K562 (cell line): Measurements from ENCODE around the gene ABHD1. TPM values are rescaled to one million over a fixed set of nuclear protein-coding genes. Genes with fewer than 3 reads are reported as not detected.
A peak's percentile ranks its signal among the peaks of the same experiment; 100 is the strongest.

Source experiments
- AFF4 ChIP-seq: sonication (generic); formaldehyde crosslinking; IDR thresholded peaks from 2 replicates; pipeline ENCODE4 v1.8.0; 2023; ENCODE audit warnings: mild to moderate bottlenecking, missing genetic modification reagents
- ATF3 ChIP-seq, 2 experiments: fragments of 450-650 bp in 1 of 2; sonication (generic) in 1 of 2; formaldehyde crosslinking in 1 of 2; IDR thresholded peaks in 1 of 2; conservative IDR thresholded peaks in 1 of 2; 2 replicates each; pipeline versions ENCODE4 v1.6.1 to v1.8.1; 2016 to 2023; ENCODE audit warnings: mild to moderate bottlenecking in 2 of 2, moderate library complexity in 2 of 2, inconsistent platforms in 1 of 2, missing genetic modification reagents in 1 of 2
- CTBP1 ChIP-seq: fragments of 450-650 bp; IDR thresholded peaks from 2 replicates; pipeline ENCODE4 v1.6.1; 2016; ENCODE audit warnings: borderline replicate concordance
- E2F1 ChIP-seq: sonication (generic); formaldehyde crosslinking; IDR thresholded peaks from 2 replicates; pipeline ENCODE4 v1.8.1; 2023; ENCODE audit warnings: mild to moderate bottlenecking, missing genetic modification reagents, moderate library complexity
- HDAC2 ChIP-seq: fragments of 450-650 bp; IDR thresholded peaks from 2 replicates; pipeline ENCODE4 v1.6.1; 2016; ENCODE audit warnings: mild to moderate bottlenecking
- NFATC3 ChIP-seq: fragments of 450-650 bp; IDR thresholded peaks from 2 replicates; pipeline ENCODE4 v1.6.1; 2017; ENCODE audit warnings: mild to moderate bottlenecking
- NRF1 ChIP-seq, 2 experiments: fragments of 450-650 bp; IDR thresholded peaks in 1 of 2; conservative IDR thresholded peaks in 1 of 2; 2 replicates each; pipeline ENCODE4 v1.6.1; 2014; ENCODE audit warnings: mild to moderate bottlenecking in 2 of 2
- RB1 ChIP-seq: fragments of 450-650 bp; IDR thresholded peaks from 2 replicates; pipeline ENCODE4 v1.6.1; 2017; ENCODE audit warnings: low read depth, mild to moderate bottlenecking
- RFX1 ChIP-seq: fragments of 450-650 bp; IDR thresholded peaks from 2 replicates; pipeline ENCODE4 v1.6.1; 2016; ENCODE audit warnings: mild to moderate bottlenecking, moderate library complexity
- SMARCA4 ChIP-seq: fragments of 450-650 bp; IDR thresholded peaks from 2 replicates; pipeline ENCODE4 v1.6.1; 2016
- ZKSCAN3 ChIP-seq: fragments of 250-450 bp; sonication (Bioruptor Pico); IDR thresholded peaks from 2 replicates; pipeline ENCODE4 v1.4.0; 2020
- ZNF316 ChIP-seq: fragments of 450-650 bp; IDR thresholded peaks from 2 replicates; pipeline ENCODE4 v1.6.1; 2016
- polyA plus RNA-seq, 8 experiments: library from polyadenylated mRNA; depleted of rRNA in 4 of 8; stranded (reverse) in 5 of 8; unstranded in 3 of 8; fragments of >200 nt; fragmentation: Nextera tagmentation in 2 of 8; fragmentation: Illumina TruSeq in 1 of 8; extraction: Ambion mirVana in 2 of 8; extraction: Trizol in 1 of 8; gene quantifications; 2 replicates each; pipeline versions ENCODE4 v1.2.1 to v1.2.3, GENCODE V29; 2011 to 2014; ENCODE audit warnings: inconsistent platforms in 1 of 8, missing spikeins in 1 of 8
- total RNA-seq, 7 experiments: library from RNA; depleted of rRNA in 6 of 7; stranded (reverse); fragments of >200 nt in 6 of 7; fragmentation: Illumina TruSeq in 2 of 7; extraction: Trizol in 2 of 7; gene quantifications; 2 replicates each; pipeline versions ENCODE4 v1.2.1 to v1.2.3, GENCODE V29; 2011 to 2021; ENCODE audit warnings: low replicate concordance in 1 of 7
- TF ChIP-seq, protein P1 (sequence below): fragments of 450-650 bp; IDR thresholded peaks from 2 replicates; pipeline ENCODE4 v1.6.1; 2017; ENCODE audit warnings: antibody characterized with exemption, mild to moderate bottlenecking

Gene ABHD1
- total and polyA plus RNA-seq, 9 of the 15 experiments (the other 6 are each of a cell fraction or from before 2014, with no cell fraction given): 0.10 to 0.16 (median 0.11) TPM; not detected in 5

DNA sequence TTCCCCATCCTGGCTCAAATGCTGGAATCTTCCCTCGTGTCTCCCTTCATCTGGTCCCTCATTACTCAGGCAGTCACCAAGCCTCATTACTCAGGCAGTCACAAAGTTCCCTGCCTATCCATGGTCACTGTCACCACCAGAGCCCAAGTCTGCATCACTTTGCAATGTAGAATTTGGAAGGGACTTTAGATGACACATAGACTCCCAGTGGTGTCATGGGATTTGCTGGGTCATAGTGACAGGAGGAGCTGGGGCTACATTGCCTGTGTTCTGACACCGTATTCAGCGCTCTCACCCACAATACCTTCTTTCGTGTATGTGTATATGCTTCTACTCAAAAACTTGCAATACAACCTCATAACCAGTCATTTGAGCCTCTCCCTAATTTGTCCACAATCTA lies 47.3 kb upstream of the ABHD1 start (continued):
- peak; percentile 49 for TF ChIP-seq ATF3 (IDR thresholded peaks at IDR 0.05)
- TF ChIP-seq ATF3 (CRISPR knock-in tag; conservative IDR thresholded peaks at IDR 0.05): no peak
- no peak for TF ChIP-seq NRF1 (conservative IDR thresholded peaks at IDR 0.05 in 1 of 2, IDR thresholded peaks at IDR 0.05 in 1 of 2)
- 0 out of 2 replicates have a peak, but pooled peaks have one; percentile 46 for TF ChIP-seq E2F1 (CRISPR knock-in tag)
- TF ChIP-seq RFX1: no peak
- no peak for TF ChIP-seq RB1
- TF ChIP-seq SMARCA4: peak; percentile 32
- TF ChIP-seq AFF4: no peak
- TF ChIP-seq NFATC3: no peak
- TF ChIP-seq CTBP1: 0 out of 2 replicates have a peak, but pooled peaks have one; percentile 9
- TF ChIP-seq, protein P1, sequence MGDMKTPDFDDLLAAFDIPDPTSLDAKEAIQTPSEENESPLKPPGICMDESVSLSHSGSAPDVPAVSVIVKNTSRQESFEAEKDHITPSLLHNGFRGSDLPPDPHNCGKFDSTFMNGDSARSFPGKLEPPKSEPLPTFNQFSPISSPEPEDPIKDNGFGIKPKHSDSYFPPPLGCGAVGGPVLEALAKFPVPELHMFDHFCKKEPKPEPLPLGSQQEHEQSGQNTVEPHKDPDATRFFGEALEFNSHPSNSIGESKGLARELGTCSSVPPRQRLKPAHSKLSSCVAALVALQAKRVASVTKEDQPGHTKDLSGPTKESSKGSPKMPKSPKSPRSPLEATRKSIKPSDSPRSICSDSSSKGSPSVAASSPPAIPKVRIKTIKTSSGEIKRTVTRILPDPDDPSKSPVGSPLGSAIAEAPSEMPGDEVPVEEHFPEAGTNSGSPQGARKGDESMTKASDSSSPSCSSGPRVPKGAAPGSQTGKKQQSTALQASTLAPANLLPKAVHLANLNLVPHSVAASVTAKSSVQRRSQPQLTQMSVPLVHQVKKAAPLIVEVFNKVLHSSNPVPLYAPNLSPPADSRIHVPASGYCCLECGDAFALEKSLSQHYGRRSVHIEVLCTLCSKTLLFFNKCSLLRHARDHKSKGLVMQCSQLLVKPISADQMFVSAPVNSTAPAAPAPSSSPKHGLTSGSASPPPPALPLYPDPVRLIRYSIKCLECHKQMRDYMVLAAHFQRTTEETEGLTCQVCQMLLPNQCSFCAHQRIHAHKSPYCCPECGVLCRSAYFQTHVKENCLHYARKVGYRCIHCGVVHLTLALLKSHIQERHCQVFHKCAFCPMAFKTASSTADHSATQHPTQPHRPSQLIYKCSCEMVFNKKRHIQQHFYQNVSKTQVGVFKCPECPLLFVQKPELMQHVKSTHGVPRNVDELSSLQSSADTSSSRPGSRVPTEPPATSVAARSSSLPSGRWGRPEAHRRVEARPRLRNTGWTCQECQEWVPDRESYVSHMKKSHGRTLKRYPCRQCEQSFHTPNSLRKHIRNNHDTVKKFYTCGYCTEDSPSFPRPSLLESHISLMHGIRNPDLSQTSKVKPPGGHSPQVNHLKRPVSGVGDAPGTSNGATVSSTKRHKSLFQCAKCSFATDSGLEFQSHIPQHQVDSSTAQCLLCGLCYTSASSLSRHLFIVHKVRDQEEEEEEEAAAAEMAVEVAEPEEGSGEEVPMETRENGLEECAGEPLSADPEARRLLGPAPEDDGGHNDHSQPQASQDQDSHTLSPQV: peak; percentile 74; the same call in 1 of the 2 replicates
- no peak for TF ChIP-seq ZKSCAN3 (CRISPR knock-in tag)
- TF ChIP-seq ZNF316: peak; percentile 53; the same call in 1 of the 2 replicates
- TF ChIP-seq HDAC2: peak; percentile 15; the same call in 1 of the 2 replicates
